Stimulated activated CD8-positive, alpha-beta memory T cell treated with anti-CD3 and anti-CD28 coated beads, Interleukin-7, amount 100 ng/mL, for 4 hours (primary cell): ENCODE data around the gene GLIS1.

Experiments
- DNase-seq, 2 donors: peaks; one replicate each; pipeline ENCODE4 v3.0.0-alpha.2; 2020; ENCODE audit warnings: low read depth in 2 of 2

GLIS1 gene

DNA sequence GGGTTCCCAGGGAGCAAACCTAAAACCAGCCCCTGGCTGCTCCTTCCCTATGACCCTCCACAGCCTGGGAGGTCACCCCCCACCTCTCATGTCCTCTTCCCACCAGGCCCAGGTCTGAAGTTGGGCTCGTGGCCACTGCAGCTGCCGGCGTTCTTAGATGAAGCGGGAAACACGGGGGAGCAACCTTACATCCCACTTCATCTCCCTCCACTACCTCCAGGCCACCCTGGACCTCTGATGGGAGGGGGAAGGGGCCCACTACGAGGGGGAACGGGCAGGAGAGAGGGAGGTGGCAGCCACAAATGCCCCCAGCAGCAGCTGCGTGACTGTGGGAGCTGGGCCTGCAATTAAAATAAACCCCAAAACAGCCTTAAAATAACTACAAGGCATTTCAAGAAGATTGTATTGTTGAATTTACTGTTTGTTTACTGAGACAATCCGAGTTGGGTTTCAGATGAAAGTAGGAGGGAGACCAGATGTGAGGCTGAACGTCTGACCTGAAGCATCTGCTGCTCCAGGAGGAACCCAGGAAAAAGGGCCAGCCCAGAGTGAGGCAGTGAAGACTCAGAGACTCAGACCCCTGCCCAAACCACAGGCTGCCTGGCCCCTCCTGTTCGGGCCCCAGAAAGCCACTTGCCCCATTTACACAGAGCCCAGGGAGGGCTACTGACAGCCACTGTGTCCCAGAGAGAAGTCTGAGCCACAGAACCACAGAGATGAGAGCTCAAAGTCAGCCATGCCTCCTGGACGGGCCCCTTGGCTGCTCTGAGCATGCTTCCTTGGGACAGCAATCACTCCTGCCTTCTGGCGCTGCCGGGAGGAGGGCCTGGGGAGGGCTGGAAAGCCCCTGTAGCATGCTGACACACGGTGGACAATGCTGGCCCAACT is 59.8 kb downstream of the GLIS1 start:
- no peak for DNase-seq

GRCh38 chr1:53678507-53678906 is 60.5 kb downstream of the GLIS1 start:
- no peak for DNase-seq

DNA sequence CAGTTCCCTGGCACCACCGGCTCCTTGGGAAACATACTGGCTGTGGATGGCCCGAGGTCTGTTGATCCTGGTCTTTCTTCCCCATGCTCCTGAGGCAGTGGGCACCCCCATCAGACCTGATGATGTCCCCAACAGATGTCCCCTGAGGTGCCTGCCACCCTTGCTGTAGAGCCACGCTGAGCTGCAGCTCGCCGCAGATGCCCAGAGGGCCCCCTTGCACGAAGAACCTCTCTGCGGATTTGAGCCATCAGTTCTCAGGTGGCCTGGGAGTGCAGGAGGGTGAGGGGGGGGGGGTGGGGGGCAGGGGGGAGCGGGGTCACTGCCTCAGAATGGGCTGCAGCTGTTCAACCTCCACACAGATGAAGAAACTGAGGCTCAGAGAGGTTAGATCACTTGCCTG is 60.9 kb downstream of the GLIS1 start:
- no peak for DNase-seq

GRCh38 chr1:53677486-53677885 is 61.5 kb downstream of the GLIS1 start:
- no peak for DNase-seq

GRCh38 chr1:53672785-53673184 is 66.2 kb downstream of the GLIS1 start:
- DNase-seq, result no peak

GRCh38 chr1:53672243-53672642 is 66.7 kb downstream of the GLIS1 start:
- no peak for DNase-seq

- no peak for DNase-seq
Observed at GRCh38 chr1:53669621-53670191, 69.3 kb downstream of the GLIS1 start.

- DNase-seq, result no peak
Observed at GRCh38 chr1:53666566-53666965, 72.4 kb downstream of the GLIS1 start.

GRCh38 chr1:53665996-53666395 is 73.0 kb downstream of the GLIS1 start:
- no peak for DNase-seq

GRCh38 chr1:53663529-53664300 is 75.2 kb downstream of the GLIS1 start:
- DNase-seq, result no peak

GRCh38 chr1:53662951-53663350 is 76.0 kb downstream of the GLIS1 start:
- DNase-seq, result no peak

DNA sequence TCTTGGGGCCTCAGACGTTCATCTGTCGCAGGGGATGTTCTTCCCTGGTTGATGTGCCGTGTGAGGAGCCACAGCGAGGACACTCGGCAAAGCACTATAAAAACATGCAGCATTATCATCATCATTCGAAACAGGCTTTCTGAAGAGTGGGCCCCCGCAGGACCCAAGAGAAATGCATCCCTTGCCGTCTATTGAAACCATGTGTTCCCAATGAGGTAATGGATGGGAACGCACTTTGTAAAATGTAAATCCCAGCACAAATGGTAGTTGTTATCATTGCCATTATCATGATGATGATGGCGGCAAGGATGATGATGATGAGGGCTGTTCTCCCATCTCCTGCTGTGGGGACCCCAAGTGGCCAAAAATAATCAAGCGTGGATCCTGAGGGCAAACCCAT is 76.8 kb downstream of the GLIS1 start:
- DNase-seq, result no peak

DNA sequence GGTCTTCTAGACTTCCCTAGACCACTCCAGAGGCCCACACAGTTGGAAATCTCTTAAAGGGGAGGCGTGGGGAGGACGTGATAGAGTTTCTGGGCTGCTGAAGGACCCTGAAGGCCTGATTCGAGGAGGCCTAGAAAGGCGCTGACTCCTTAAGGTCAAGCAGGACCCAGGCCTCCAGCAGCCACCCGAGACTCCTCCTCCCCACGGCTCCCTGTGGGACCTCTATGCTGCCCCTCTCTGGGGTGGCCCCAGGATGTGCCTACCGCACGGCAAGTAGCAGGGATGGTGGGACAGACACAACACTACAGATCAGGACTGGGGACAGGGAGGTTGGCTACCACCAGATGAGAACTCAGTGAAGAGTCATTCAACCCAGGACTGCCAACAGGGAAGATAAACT is 77.5 kb downstream of the GLIS1 start:
- no peak for DNase-seq

- no peak for DNase-seq
Observed at GRCh38 chr1:53660666-53661065, 78.3 kb downstream of the GLIS1 start.

GRCh38 chr1:53659436-53659835 is 79.5 kb downstream of the GLIS1 start:
- no peak for DNase-seq

DNA sequence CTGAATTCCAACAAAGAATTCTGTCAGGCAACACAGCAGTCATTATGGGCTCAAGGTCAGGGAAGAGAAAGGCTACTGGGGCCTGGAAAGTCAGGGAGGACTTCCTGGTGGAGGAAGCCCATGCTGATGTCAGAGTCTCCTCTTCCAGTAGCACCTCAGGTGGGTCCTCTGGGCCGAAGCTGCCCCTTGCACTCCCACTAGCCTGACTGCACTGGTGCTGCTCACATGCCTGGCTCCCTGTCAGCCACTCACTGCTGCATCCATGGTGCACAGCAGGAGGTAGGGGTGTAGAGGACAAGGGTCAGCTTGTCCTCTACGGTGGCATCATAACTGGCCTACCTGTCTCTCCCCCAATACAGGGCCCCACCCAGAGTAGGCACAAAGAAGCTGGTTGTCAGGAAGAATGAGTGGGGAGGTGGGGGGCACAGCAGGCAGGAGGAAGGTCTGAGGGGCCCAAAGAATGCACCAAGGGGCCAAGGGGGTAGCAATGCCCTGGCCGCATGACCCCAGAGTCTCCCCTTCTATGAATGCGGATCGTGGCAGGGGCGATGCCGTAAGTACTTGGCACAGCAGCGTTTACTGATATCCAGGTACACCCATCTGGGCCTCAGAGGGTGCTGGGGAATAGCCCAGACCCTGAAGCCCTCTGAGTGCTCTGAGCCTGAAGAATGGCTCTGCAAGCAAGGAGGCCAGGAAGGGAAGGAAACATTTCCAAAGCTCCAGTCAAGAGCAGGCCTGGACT is 80.3 kb downstream of the GLIS1 start:
- DNase-seq, result no peak

- no peak for DNase-seq
Observed at GRCh38 chr1:53657891-53658396, 81.0 kb downstream of the GLIS1 start.

DNA sequence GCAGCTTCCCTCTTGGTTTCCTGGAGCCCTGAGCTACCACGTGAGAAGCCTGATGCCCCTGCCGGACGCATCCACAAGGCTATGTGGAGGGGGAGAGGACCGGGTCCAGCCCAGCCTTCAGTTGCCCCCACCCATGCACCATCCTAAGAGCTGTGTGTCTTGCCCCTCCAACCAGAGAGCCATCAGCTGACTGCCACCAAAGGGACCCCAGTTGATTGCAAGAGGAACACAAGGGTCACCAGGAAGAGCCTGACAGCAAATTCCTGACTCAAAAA is 81.5 kb downstream of the GLIS1 start:
- DNase-seq, result no peak

GRCh38 chr1:53656747-53657530 is 82.0 kb downstream of the GLIS1 start:
- no peak for DNase-seq

DNA sequence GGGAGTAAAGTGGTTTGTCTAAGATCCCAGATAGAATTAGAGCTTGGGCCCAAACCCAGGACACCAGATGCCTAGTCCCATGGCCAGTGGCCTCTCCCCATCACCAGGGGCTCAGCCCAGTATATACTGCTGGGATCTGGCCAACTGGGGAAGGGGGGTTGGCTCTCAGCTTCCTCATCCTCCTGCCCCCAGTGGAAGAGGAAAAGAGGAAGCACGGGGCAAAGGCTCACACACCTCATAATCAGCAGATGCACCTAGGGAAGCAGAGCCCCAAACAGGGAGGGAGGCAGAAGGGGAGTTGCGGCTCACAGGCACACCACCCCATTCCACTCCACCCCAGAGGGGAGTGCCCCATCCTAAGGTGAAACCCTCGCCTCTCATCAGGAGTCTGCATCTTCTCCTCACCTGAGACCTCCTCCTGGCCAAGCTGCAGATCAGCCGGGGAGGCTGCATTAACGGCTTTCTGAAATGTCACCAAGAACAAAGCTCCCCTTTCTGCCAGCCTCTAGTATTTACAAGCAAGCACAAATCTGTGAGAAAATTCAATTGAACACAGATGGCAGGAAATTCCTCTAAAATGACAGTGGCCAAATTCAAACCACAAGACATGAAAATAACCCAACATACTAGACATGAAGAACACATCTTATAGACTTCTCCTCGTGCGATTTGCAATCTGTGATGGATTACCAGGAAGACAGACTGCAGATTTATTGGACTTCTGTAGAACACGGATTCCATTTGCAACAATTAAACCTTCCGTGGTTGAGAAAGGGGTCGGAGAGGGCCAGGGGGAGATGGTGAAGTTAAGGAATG is 82.8 kb downstream of the GLIS1 start:
- no peak for DNase-seq
